Stimulated activated CD4-positive, alpha-beta T cell treated with anti-CD3 and anti-CD28 coated beads, Interleukin-1b, Interleukin-23, amount 100 ng/mL, for 4 hours (primary cell): Measurements from ENCODE around the gene SGMS1.
"Not testable (repeated sequence)": the region's sequence is repeated elsewhere in the genome, so short reads cannot be mapped to it uniquely, and the experiment has no call there.

ENCODE experiments used
- DNase-seq, 2 donors: peaks; one replicate each; pipeline ENCODE4 v3.0.0-alpha.2; 2020; ENCODE audit warnings: low read depth in 2 of 2

SGMS1 gene

DNA sequence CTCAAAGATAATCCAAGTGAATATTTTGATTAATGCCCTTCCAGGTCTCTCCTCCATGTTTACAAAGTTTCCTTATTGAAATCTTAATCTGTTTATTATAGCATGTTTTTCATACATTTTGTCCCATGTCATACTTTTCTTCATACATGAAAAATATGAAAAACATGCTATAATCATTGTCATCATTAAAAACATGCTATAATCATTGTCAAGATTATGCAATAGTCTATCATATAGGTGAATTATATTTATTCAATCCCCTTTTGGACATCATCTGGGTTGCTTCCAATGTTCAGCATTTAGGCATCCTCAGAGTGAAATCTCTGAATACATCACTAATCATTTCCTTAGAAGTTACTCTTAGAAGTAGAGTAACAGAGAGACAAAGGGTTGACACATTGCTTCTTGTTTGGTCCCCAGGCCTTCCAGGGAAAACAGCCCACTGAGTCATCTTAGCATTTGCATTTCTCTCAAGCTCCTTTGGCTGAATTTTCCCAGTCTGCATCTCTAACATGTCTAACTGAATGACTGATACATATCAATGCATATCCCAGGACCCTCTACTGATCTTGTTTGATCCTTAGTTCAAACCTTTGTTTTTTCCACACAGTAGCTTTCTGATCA lies 87.0 kb downstream of the SGMS1 start:
- DNase-seq: no peak

DNA sequence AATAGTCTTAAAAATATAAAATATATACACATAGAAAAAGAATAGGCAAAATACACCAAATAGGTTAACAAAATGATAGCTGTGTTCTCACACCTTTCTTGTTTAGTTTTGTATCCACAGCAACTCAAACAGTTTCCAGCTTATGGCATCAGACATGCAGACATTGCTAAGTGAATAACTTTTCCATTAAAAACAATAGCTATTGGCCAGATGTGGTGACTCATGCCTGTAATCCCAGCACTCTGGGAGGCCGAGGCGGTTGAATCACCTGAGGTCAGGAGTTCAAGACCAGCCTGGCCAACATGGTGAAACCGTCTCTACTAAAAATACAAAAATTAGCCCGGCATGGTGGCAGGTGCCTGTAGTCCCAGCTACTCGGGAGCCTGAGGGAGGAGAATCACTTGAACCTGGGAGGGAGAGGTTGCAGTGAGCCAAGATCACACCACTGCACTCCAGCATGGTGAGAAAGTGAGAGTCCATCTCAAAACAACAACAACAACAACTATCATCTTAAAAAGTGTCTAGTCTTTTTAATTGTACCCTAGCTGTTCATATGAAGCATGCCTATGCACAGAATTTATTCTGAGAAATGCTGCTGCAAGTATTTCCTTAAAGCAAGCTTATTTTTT lies 88.9 kb downstream of the SGMS1 start:
- DNase-seq: not testable (repeated sequence)

DNA sequence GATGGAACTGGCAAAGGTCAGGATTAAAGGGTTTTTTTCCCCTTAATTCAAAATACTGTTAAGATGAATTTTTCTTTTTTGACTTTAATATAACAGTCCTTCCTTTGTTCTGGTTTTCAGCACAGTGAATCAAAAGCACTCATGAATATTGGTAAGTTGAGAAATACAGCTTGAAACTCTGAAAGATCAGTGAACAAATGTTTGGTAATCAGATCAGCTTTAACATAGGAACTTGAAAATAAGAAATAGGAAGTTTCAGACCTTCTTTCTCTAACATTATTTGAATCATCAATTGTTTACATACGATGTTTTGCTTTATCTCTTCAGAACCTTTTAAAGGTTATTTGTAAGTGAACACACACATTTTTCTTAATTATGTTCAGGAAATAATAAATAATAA lies 90.5 kb downstream of the SGMS1 start:
- no peak for DNase-seq

DNA sequence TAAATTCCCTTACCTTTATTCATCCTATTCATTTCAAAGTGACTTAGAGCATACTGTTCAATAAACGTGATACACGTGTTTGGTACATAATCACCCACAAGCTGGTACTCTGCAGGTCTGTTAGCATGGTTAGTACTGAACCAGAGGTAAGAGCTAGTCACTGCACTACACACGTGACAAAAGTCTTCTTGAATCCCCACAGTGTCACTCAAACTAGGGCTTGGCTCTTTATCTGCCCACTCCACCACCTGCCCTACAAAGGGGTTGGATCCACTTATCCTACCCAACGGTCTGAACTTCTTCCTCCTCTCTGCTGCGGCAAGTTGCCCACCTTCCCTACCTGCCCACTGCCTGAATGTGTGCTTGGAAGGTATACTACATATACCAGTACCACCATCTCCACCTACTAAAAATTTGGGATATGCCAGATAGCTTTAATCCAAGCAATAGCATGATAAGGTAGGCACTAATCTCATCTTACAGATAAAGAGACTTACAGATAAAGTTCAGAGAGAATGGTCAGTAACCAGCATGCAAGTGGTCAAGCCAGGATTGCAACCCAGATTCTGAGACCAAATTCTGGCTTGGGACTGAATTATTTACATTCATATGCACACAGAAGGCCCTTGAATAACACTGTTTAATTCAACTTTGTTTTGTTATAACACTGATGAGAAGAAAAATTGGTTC lies 92.2 kb downstream of the SGMS1 start:
- DNase-seq: no peak

DNA sequence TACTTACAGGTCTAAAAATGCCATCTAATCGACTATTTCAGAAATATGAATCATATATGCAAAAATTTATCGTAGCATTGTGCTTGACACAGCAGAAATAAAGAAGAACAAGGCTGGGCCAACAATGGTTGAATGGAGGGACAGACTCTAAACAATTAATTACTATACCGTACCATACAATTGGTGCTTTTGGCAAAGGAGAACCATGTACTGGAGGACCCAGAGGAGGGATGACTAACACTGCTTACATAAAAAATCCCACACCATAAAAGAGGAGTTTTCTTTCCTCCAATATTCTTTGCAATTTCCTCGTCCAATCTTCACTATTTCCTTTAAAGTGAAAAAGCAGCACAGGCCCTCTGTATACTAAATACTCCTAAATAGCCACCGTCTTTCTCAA lies 94.1 kb downstream of the SGMS1 start:
- no peak for DNase-seq

DNA sequence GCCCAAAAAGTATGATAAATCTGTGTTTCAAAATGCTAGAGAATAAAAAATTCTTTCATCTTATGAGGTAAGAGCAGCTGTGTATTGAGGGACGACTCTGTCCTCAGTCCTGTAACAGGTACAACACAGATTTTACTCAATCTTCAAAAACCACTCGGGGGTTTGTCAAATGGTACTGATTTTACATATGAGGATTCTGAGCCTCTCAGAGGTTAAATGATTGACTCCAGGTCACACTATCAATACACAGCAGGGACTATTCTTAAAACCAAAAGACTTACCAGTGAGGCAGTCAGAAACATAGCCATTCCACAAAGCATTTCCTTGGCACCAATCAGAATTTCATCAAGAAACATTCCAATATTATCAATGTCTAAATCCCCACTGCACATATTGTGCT lies 95.5 kb downstream of the SGMS1 start:
- DNase-seq: no peak

DNA sequence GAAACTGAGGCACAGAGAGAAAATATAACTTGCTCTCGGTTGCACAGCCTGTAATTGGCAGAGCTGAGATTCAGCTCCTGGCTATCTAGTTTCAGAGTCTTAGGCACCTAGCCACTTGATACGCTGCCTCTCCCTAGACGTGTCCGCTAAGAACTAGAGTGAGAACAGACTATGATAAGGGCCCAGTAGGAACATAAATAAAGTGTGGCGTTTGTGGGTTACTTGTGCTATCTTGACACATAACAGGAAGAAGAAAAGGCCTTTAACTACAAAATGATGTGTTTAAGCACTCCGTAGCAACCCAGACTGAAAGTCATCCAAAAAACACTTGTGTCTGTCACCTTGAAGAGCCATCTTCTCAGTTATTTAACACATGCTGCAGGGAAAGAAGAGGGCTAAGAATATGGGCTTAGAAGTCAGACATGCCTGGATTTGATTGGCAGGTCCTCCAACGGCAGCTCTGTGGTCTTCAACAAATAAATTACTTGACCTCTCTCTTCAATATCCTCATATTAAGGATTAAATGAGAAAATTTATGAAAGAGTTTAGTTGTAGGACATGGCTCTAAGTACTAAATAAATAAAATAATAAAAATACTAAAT lies 96.2 kb downstream of the SGMS1 start:
- DNase-seq: no peak

DNA sequence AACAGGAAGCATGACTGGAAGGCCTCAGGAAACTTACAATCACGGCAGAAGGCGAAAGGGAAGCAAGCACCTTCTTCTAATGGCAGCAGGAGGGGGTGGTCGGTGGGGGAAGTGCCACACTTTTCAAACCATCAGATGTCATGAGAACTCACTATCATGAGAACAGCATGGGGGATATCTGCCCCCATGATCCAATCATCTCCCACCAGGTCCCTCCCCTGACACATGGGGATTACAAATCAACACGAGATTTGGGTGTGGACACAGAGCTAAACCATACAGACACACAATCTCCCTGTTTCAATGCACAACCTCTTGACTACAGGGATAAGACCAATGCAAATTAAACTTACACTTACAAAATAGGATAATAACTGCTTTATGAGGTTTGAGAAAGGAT lies 97.6 kb downstream of the SGMS1 start:
- no peak for DNase-seq

DNA sequence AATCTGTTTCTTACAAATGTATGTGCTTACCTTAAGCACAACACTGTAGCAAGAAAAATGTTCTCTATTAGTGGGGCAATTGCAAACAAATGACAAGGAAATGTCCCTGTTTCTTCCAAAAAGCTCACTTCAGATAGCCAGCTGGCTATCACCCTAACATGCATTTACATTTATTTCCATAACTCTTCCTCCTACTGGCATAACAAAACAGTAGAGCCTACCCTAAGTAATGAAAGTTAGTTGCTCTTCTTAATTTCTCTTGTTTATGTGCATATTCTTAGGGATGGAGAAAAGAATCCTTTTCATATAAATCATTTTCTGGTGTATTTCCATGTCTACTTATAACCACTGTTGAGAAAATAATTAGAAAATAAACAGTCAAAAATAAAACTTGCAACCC lies 100.4 kb downstream of the SGMS1 start:
- no peak for DNase-seq

DNA sequence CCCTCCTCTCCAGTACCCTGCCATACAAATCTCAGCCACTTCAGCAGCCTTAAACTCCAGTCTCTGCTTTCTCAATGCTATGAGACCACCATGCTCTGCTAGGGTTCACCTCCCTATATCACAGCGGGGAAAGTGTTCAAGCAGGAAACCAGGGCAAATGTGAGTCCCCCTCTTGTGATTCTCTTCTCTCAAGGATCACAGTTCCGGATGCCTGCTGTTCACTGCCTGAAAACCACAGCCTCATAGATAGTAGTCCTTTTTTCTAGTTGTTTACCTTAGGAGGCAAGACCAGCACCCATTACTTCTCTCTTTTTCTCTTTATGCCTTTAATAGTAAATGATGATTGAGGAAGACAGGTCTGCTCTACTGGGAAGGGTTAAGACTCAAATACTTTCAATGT lies 100.8 kb downstream of the SGMS1 start:
- no peak for DNase-seq

DNA sequence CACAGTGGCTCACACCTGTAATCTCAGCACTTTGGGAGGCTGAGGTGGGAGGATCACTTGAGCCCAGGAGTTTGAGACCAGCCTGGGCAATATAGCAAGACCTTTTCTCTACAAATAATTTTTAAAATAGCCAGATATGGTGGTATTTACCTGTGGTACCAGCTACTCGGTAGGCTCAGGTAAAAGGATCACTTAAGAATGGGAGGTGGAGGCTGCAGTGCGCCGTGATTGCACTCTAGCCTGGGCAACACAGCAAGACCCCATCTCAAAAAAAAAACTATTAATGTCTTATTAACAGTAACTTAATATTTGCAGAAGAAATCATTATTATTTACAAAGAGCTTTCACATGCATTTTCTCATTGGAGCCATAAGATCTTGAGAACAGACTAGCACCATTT lies 103.6 kb downstream of the SGMS1 start:
- no peak for DNase-seq

DNA sequence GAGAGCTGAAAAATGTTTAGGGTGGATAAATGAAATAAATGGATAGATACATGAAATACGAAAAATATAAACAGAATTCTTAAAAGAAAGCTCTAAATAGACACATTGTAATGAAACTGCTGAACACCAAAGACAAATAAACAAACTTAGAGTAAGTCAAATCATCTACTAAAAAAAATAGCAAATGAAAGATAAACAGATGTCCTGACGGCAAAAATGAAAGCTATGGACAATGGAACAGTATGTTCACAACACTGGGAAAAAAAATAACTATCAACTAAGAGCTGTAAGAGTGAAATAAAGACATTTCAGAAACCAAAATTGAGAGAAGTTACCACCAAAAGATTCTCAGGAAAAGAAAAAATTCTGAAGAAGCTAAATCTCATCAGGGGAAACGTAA lies 106.1 kb downstream of the SGMS1 start:
- DNase-seq: no peak

DNA sequence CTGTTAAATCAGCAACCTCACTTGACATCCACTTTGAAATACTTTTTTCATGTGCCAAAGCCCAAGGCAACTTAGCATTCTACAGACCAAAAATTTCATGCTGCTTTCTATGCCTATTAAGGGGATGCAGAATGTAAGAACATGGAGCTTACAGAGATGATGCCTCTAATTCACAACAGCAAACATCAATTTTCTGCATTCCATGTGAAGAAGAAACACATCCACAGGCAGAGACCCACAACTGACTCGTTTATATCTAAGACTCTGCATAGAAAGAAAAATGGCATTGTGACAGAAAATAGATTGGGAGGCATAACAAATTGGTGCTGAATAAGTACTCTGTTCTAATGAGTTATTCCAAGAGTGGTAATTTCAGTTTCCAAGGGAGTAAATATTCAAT lies 107.6 kb downstream of the SGMS1 start:
- DNase-seq: no peak

DNA sequence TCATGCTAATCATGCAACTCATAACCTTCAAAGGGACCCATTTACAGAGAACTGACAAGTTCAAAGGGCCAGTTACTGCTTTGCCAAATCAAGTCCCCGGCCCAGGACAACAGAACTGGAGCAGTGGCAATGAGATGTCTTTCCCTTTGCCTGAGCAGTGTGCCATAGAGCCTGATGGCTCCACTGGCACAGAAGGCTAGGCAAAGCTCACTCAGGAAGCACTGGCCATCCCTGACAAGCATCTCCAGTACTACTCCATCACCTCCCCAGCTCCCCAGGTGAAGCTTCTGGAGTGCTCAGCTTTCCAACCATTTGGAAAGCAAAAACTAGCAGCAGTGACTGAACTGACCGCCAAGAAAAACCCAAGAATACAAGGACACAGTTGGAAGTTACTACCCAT lies 108.3 kb downstream of the SGMS1 start:
- no peak for DNase-seq

DNA sequence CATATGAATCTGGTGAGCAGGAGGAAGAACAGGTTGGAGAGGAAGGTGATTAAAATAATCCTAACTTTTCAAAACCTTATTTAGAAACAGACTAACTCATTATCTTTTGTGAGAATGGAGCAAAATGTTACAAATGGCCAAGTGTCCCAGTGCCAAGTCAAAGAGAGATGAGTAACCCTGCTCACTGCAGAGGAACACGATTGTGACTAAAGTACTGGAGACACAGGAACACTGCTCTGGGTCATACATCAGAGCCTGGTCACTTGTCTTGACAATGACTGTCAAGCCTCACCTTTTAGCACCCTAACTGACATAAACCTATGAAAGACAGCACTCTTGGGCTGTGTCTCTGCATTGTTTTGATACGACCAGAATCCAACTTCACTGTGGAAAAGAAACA lies 108.8 kb downstream of the SGMS1 start:
- DNase-seq: no peak

DNA sequence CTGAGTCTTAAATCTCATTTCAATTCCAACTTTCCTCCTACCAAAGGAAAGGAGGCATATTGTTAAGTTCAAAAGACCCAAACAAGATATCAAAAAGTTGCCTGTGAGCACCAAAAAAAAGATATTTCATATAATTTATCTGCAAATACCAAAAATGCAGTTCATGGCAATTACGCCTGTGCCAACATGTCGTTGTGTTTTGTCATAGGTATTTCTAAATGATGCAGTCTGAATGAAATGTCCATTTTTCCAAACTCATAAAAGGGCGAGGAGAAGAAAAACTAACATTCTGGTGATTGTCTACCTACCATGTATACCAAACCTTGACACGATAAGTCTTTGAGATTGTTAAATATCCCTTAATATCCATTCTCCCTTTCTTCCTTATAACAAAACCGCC lies 109.8 kb downstream of the SGMS1 start:
- no peak for DNase-seq

DNA sequence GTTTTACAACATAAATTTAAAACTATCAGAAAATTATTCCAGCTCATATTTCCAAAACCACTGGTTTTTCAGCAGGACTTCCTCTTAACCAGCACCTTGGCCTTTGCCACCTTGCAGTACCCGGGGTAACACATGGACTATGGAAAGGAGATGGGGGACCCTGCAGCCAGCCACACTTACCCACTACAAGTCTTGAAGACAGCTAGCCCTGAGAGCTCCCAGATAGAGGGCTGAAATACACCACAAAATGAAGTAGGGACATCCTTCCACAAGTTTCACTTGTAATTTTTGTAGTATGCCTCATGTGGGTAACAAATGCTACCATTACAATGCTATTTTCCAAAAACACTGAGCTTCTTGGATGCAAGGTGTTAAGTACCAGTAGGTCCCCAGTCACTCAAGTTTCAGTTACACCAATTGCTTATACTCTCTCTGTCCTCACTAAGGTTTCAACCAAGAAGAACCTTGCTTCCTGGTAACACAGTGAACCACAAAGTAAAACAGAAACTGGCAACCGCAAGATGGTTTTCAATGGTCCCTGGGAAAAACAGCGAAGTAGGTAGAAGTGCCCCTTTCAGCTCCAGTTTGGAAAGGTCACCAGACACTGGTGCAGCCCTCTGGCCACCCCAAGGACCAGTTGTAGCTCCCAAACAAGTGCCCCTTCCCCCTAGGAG lies 110.9 kb downstream of the SGMS1 start:
- DNase-seq: no peak

DNA sequence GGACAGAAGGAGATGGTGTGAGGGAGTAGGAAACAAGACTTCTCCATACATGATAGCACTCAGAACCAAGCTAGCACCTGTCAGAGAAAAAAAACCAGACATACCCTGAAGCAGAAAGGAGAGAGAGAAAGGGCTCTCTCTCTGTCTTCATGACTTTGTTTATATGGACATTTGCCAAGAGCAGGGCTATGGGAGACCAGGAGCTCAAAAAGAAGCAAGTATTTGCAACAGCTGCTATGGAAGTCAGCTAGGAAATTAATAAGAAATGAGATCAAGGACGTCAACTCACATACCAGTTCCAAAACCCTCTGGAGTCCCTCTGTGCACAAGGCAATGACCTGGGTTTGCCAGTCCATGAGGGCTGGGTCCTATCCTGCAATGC lies 111.6 kb downstream of the SGMS1 start:
- DNase-seq: no peak

DNA sequence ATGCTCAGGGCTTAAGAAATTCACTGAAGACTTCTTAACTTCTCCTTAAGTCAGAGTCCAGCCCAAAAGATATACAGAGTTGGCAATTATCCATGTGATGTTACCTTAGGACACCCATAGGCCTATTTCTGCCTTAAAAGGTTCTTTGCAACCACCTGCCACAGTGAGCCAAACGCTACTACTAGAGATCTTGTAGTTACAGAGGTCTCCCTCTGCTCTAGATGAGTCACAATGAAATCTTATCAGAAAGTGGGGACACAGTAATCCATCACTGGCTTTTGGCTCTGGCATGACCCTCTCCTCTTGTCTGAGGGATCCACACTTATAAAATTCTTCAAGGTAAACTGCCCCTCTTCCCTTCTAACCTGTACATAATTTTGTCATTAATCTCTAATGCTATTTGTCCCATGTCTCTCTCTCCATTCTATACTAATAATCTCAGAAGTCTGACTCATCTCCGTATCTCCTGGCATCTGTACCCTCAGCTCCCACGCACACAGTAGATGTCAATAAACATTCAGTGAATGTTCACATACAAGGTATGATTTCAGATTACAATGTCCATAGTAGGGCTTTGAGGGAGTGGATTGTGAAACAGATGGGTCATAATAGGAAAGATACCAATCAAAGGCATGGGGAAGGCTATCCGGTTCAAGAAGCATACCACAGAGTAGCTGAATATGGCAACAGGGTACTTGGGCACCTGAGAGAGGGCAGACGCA lies 112.1 kb downstream of the SGMS1 start:
- no peak for DNase-seq

DNA sequence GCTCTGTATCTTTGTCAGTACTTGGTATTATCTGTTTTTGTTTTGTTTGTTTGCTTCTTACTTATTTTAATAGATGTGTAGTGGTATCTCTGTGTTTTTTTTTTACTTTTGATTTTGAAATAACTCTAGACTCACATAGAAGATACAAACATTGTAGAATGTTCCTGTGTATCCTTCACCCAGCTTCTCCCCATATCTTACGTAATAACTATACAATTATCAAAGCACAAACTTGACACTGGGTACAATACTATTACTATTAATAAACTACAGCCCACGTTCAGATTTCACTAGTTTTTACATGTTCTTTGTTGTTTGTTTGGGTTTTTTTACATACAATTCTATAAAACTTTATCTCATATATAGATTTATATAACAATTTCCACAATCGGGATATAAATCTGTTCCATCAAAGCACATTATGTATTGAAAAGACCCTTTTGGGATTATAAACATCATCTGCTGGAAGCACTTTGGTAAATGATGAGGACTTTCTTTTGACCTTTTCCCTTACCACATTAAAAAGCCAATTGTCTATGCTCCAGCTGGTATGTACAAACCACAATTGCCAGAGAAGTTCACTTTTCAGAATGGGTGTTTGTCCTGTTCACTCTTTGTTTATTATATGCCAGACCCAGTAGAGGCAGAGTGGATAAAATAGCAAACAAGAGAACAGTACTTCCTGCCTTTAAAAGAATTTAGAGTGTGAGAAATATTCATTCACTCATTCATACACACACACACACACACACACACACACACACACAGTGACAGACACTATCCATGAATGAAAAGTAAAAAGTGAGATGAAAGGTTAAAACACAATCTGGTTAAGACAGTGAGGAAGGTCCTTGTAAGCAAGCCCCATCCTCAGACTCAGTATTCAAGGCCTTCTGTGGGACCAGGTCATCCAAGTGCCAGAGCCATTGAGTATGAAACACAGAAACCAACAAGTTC lies 113.0 kb downstream of the SGMS1 start:
- no peak for DNase-seq
